HG03095 (cell line): ENCODE data around the gene SMARCC1.

Experiments used
- ATAC-seq: cut with Tn5 transposase; IDR thresholded peaks from one replicate; pipeline ENCODE4 v1.9.1; 2021; ENCODE audit warnings: moderate library complexity; ENCODE audit not compliant: unreplicated experiment

SMARCC1 gene

GRCh38 chr3:47592066-47592795 lies 189.5 kb downstream of the SMARCC1 start:
- ATAC-seq: no peak

- no peak for ATAC-seq
These were observed 191.5 kb downstream of the SMARCC1 start for GRCh38 chr3:47590216-47590615.

GRCh38 chr3:47588587-47588986 lies 193.1 kb downstream of the SMARCC1 start:
- ATAC-seq: no peak

- no peak for ATAC-seq
These were observed 193.6 kb downstream of the SMARCC1 start for GRCh38 chr3:47588053-47588452.

- ATAC-seq: no peak
These were observed 194.9 kb downstream of the SMARCC1 start for GRCh38 chr3:47586746-47587145.

- no peak for ATAC-seq
These were observed 198.2 kb downstream of the SMARCC1 start for GRCh38 chr3:47583320-47584075.

- no peak for ATAC-seq
These were observed 199.9 kb downstream of the SMARCC1 start for GRCh38 chr3:47581835-47582234.

- no peak for ATAC-seq
These were observed 200.3 kb downstream of the SMARCC1 start for GRCh38 chr3:47581422-47581821.

- no peak for ATAC-seq
These were observed 201.2 kb downstream of the SMARCC1 start for GRCh38 chr3:47580481-47580880.

- ATAC-seq: no peak
These were observed 201.8 kb downstream of the SMARCC1 start for GRCh38 chr3:47579875-47580274.

- no peak for ATAC-seq
These were observed 202.7 kb downstream of the SMARCC1 start, which contains the start of gene CSPG5 for GRCh38 chr3:47578691-47579632. Gene CSPG5, minus strand, starts transcription at chr3:47578865. Its CDS starts 172 bp downstream, at chr3:47578693.

GRCh38 chr3:47578119-47578632 lies 203.5 kb downstream of the SMARCC1 start:
- no peak for ATAC-seq

- ATAC-seq: no peak
These were observed 204.0 kb downstream of the SMARCC1 start for GRCh38 chr3:47577583-47578118.

- no peak for ATAC-seq
These were observed 208.2 kb downstream of the SMARCC1 start for GRCh38 chr3:47573190-47574172.

GRCh38 chr3:47571391-47572175 lies 210.1 kb downstream of the SMARCC1 start:
- ATAC-seq: no peak

- ATAC-seq: no peak
These were observed 212.8 kb downstream of the SMARCC1 start for GRCh38 chr3:47568901-47569300.

- ATAC-seq: no peak
These were observed 214.5 kb downstream of the SMARCC1 start for GRCh38 chr3:47567149-47567548.

- ATAC-seq: no peak
These were observed 215.0 kb downstream of the SMARCC1 start for GRCh38 chr3:47566667-47567066.
